ENCODE data around the gene LCE3D.
"Not testable (repeated sequence)": the region's sequence is repeated elsewhere in the genome, so short reads cannot be mapped to it uniquely, and the experiment has no call there.

GRCh38 chr1:152548358-152548757 is 32.0 kb downstream of the LCE3D start:
- not testable (repeated sequence) for TF ChIP-seq YY1 (IDR thresholded peaks at IDR 0.05; ENCODE audit: insufficient read depth, insufficient read length); ZNF274 (IDR thresholded peaks at IDR 0.05; ENCODE audit: low read depth, low read length)

All from NT2/D1 (cell line).